Chondrocyte (in vitro differentiated cells): ENCODE results near the gene GALM. TPM values are rescaled to one million over a fixed set of nuclear protein-coding genes. Genes with fewer than 3 reads are reported as not detected.

Experiments
- DNase-seq: peaks from one replicate; pipeline ENCODE4 v3.0.0; 2021; ENCODE audit warnings: mixed read lengths, low spot score
- H3K27ac Mint-ChIP-seq: one replicate; pipeline ENCODE4 v1.8.0; 2021; ENCODE audit warnings: mild to moderate bottlenecking, moderate library complexity, mixed read lengths; ENCODE audit not compliant: unreplicated experiment
- H3K27me3 Mint-ChIP-seq: 2 replicates; pipeline ENCODE4 v1.8.0; 2021; ENCODE audit warnings: low read depth, mixed read lengths
- H3K36me3 Mint-ChIP-seq: 2 replicates; pipeline ENCODE4 v1.8.0; 2021; ENCODE audit warnings: low read depth, mixed read lengths
- H3K4me1 Mint-ChIP-seq: 2 replicates; pipeline ENCODE4 v1.8.0; 2021; ENCODE audit warnings: low read depth, mild to moderate bottlenecking, mixed read lengths
- H3K4me3 Mint-ChIP-seq: one replicate; pipeline ENCODE4 v1.8.0; 2021; ENCODE audit warnings: mild to moderate bottlenecking, moderate library complexity, mixed read lengths; ENCODE audit not compliant: unreplicated experiment
- H3K9me3 Mint-ChIP-seq: 2 replicates; pipeline ENCODE4 v1.8.0; 2021; ENCODE audit warnings: low read depth, mixed read lengths
- total RNA-seq: library from RNA; stranded (reverse); gene quantifications from 3 replicates; pipeline ENCODE4 v1.2.1, GENCODE V29; 2021
- TF ChIP-seq, protein P1 (sequence below): fragments of 200-600 bp; sonication (generic); IDR thresholded peaks from 2 replicates; pipeline ENCODE4 v1.5.0; 2021; ENCODE audit warnings: antibody characterized with exemption, mild to moderate bottlenecking, moderate library complexity

GALM gene
- total RNA-seq, 1 donor from 2014 or later: 4.7 TPM

- Mint-ChIP-seq H3K9me3 (no peaks in the 10 kb centered on the region), H3K36me3 (no peaks in the 10 kb centered on the region), H3K4me1 (peaks cover 11% of the 10 kb centered on the region), H3K27ac (no peak overlapping the region), H3K27me3 (peaks cover 2% of the 10 kb centered on the region), H3K4me3 (no peak overlapping the region)
- no peak for DNase-seq
- TF ChIP-seq, protein P1, sequence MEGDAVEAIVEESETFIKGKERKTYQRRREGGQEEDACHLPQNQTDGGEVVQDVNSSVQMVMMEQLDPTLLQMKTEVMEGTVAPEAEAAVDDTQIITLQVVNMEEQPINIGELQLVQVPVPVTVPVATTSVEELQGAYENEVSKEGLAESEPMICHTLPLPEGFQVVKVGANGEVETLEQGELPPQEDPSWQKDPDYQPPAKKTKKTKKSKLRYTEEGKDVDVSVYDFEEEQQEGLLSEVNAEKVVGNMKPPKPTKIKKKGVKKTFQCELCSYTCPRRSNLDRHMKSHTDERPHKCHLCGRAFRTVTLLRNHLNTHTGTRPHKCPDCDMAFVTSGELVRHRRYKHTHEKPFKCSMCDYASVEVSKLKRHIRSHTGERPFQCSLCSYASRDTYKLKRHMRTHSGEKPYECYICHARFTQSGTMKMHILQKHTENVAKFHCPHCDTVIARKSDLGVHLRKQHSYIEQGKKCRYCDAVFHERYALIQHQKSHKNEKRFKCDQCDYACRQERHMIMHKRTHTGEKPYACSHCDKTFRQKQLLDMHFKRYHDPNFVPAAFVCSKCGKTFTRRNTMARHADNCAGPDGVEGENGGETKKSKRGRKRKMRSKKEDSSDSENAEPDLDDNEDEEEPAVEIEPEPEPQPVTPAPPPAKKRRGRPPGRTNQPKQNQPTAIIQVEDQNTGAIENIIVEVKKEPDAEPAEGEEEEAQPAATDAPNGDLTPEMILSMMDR: no peak
These were observed 109.4 kb downstream of the GALM start for GRCh38 chr2:38775097-38775920.

- TF ChIP-seq, protein P1: no peak
- Mint-ChIP-seq H3K36me3 (no peaks in the 10 kb centered on the region), H3K4me1 (peaks cover 11% of the 10 kb centered on the region), H3K4me3 (no peak overlapping the region), H3K9me3 (no peaks in the 10 kb centered on the region), H3K27me3 (peaks cover 2% of the 10 kb centered on the region), H3K27ac (no peak overlapping the region)
- no peak for DNase-seq
These were observed 110.0 kb downstream of the GALM start for GRCh38 chr2:38775921-38776225.

GRCh38 chr2:38776531-38776930 is 110.6 kb downstream of the GALM start:
- DNase-seq: no peak
- no peak overlapping the region for H3K27ac Mint-ChIP-seq
- H3K27me3 Mint-ChIP-seq: peaks cover 2% of the 10 kb centered on the region
- peaks cover 11% of the 10 kb centered on the region for H3K4me1 Mint-ChIP-seq
- peaks cover 3% of the 10 kb centered on the region for H3K36me3 Mint-ChIP-seq
- H3K9me3 Mint-ChIP-seq: no peaks in the 10 kb centered on the region
- no peak overlapping the region for H3K4me3 Mint-ChIP-seq
- TF ChIP-seq, protein P1: no peak

DNA sequence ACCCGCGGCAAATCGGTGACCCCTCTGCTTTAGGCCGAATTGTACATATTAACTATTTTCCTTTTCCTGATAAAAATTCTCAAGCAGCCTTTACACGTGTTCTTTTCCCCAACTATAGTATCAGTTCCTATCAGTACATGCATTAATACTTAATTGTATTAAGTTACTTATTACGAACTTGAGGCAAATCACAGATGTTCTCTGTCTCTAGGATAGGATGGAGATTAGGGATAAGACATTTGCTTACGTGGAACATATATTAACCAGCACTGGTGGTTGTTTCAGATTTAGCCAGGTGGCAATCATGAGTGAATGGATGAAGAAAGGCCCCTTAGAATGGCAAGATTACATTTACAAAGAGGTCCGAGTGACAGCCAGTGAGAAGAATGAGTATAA is 112.8 kb downstream of the GALM start:
- Mint-ChIP-seq H3K4me1 (peaks cover 11% of the 10 kb centered on the region), H3K4me3 (peak overlapping the region; percentile 88), H3K36me3 (peaks cover 5% of the 10 kb centered on the region), H3K27me3 (peaks cover 2% of the 10 kb centered on the region), H3K9me3 (no peaks in the 10 kb centered on the region), H3K27ac (peak overlapping the region; percentile 90)
- DNase-seq: no peak
- TF ChIP-seq, protein P1: no peak

DNA sequence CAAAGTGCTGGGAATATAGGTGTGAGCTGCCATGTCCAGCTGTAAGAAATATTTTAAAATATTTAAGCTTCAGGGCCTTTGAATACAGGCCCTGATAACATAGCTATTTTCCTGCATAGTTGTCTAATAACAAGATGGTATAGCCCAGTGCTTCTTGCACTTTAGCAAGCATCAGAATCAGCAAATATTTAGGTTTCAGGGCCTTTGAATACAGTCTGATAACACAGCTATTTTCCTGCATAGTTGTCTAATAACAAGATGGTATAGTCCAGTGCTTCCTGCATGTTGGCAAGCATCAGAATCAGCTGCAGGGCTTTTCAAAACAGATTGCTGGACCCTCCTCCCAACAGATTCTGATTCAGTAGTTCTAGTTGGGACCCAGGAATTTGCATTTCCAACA is 117.7 kb downstream of the GALM start:
- no peak overlapping the region for H3K4me3 Mint-ChIP-seq
- no peaks in the 10 kb centered on the region for H3K9me3 Mint-ChIP-seq
- peaks cover 5% of the 10 kb centered on the region for H3K36me3 Mint-ChIP-seq
- no peak for DNase-seq
- peaks cover 8% of the 10 kb centered on the region for H3K4me1 Mint-ChIP-seq
- no peak overlapping the region for H3K27ac Mint-ChIP-seq
- TF ChIP-seq, protein P1: no peak
- no peaks in the 10 kb centered on the region for H3K27me3 Mint-ChIP-seq

Other genes with a start within 250 kb of the GALM start
- gene HNRNPLL, start 63.2 kb upstream of the GALM start, total RNA-seq: 41.8 to 55.7 TPM (median 45.2 TPM) in 3 replicates
- 63.6 to 87.0 TPM (median 67.5 TPM) in 3 replicates for gene SRSF7, start 85.2 kb downstream of the GALM start, total RNA-seq
- 9.8 to 12.6 TPM (median 12.0 TPM) in 3 replicates for gene GEMIN6, start 112.1 kb downstream of the GALM start, total RNA-seq
- 13.6 to 21.8 TPM (median 18.2 TPM) in 3 replicates for gene DHX57, start 209.8 kb downstream of the GALM start, total RNA-seq
- 9.5 to 20.0 TPM (median 9.8 TPM) in 3 replicates for gene MORN2, start 209.9 kb downstream of the GALM start, total RNA-seq
- 0.28 to 0.87 TPM (median 0.51 TPM) in 3 replicates for gene ARHGEF33, start 223.8 kb downstream of the GALM start, total RNA-seq